Measurements from ENCODE around the gene DUSP22.

- TF ChIP-seq CTCF (IDR thresholded peaks at IDR 0.05; ENCODE audit: low read depth, low read length) (no peak), EZH2phosphoT487 (IDR thresholded peaks at IDR 0.05; ENCODE audit: low read depth) (no peak)
Observed at GRCh38 chr6:300026-300425, 7.7 kb downstream of the DUSP22 start.
